ENCODE results near the gene OLIG1.

GRCh38 chr21:33070998-33071769 is 1.2 kb downstream of the OLIG1 start:
- TF ChIP-seq, protein P1, sequence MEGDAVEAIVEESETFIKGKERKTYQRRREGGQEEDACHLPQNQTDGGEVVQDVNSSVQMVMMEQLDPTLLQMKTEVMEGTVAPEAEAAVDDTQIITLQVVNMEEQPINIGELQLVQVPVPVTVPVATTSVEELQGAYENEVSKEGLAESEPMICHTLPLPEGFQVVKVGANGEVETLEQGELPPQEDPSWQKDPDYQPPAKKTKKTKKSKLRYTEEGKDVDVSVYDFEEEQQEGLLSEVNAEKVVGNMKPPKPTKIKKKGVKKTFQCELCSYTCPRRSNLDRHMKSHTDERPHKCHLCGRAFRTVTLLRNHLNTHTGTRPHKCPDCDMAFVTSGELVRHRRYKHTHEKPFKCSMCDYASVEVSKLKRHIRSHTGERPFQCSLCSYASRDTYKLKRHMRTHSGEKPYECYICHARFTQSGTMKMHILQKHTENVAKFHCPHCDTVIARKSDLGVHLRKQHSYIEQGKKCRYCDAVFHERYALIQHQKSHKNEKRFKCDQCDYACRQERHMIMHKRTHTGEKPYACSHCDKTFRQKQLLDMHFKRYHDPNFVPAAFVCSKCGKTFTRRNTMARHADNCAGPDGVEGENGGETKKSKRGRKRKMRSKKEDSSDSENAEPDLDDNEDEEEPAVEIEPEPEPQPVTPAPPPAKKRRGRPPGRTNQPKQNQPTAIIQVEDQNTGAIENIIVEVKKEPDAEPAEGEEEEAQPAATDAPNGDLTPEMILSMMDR (IDR thresholded peaks at IDR 0.05): no peak
- no peak for TF ChIP-seq ZFX (IDR thresholded peaks at IDR 0.05; ENCODE audit: borderline replicate concordance)

Measured in 22Rv1 (cell line).